Activated CD4-positive, alpha-beta memory T cell treated with anti-CD3 and anti-CD28 coated beads for 36 hours (primary cell): ENCODE measurements around the gene RAB3D. TPM values are rescaled to one million over a fixed set of nuclear protein-coding genes. Genes with fewer than 3 reads are reported as not detected.

Source experiments
- CTCF ChIA-PET: fragments of 350-600 bp; sonication (Branson Sonifier 250); formaldehyde crosslinking; loops from one replicate; lab custom pipeline; 2021; ENCODE audit warnings: antibody characterized with exemption, inconsistent platforms; lab: Charles Lee
- POLR2A ChIA-PET: fragments of 350-600 bp; sonication (Branson Sonifier 250); formaldehyde crosslinking; loops from one replicate; lab custom pipeline; 2021; ENCODE audit warnings: antibody characterized with exemption; lab: Charles Lee
- DNase-seq: peaks from one replicate; pipeline ENCODE4 v3.0.0-alpha.2; 2020
- H3K27ac Mint-ChIP-seq: one replicate; pipeline ENCODE4 v1.8.0; 2021; ENCODE audit warnings: mixed read lengths
- H3K27me3 Mint-ChIP-seq: one replicate; pipeline ENCODE4 v1.8.0; 2021; ENCODE audit warnings: mixed read lengths
- H3K36me3 Mint-ChIP-seq: one replicate; pipeline ENCODE4 v1.8.0; 2021; ENCODE audit warnings: mixed read lengths
- H3K4me1 Mint-ChIP-seq: one replicate; pipeline ENCODE4 v1.8.0; 2021; ENCODE audit warnings: low read depth, mixed read lengths
- H3K4me3 Mint-ChIP-seq: one replicate; pipeline ENCODE4 v1.8.0; 2021; ENCODE audit warnings: mild to moderate bottlenecking, mixed read lengths
- H3K9me3 Mint-ChIP-seq: one replicate; pipeline ENCODE4 v1.8.0; 2021; ENCODE audit warnings: mixed read lengths
- intact Hi-C: fragments of 100-400 bp; cut with micrococcal nuclease; formaldehyde crosslinking; loops from one replicate; pipeline ENCODE4 v1.15.1; 2023
- total RNA-seq, 2 experiments: library from RNA; stranded (reverse); gene quantifications; one replicate each; pipeline ENCODE4 v1.2.3, GENCODE V29; 2021

The RAB3D gene
- total RNA-seq, 2 experiments from 2014 or later, result 12.5 to 14.4 TPM

DNA sequence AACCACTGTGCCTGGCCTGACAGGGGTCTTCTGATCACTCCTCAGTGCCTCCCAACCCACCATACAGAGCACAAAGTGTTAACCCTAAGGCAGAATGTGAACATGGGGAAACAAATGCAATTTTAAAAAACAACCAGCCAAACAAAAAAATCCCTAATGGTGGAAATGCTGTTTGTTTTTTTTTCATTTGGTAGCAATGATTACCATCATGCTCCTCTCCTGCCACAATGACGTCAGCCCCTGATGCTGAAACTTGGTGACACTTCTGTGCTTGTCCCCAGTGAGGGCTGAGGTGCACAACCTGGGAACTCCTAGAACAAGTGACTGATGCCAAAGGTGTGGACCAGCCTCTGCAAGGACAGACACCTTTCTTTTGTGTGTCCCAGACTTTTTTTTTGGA, 47.5 kb downstream of the RAB3D start:
- CTCF ChIA-PET, result interaction anchor here (1.2 to 1.5 kb wide), 2 partner anchors 114 to 191 kb away, joined by 3 to 6 read pairs; no protein-coding TSS in a partner anchor
- intact Hi-C loops, result loop anchor here (2.0 to 5.0 kb wide), 2 partner anchors 145 to 191 kb away; partner anchors contain the start of genes ODAD3 and PRKCSH
- Mint-ChIP-seq H3K4me3 (no peak overlapping the region), H3K36me3 (no peaks in the 10 kb centered on the region), H3K27me3 (peaks cover 19% of the 10 kb centered on the region), H3K27ac (no peak overlapping the region), H3K4me1 (peaks cover 10% of the 10 kb centered on the region), H3K9me3 (no peaks in the 10 kb centered on the region)
- POLR2A ChIA-PET, result no interaction called here
- DNase-seq, result no peak

GRCh38 chr19:11291415-11291814, 48.0 kb downstream of the RAB3D start:
- ChIA-PET CTCF (interaction anchor here (1.2 to 1.9 kb wide), 3 partner anchors 48 to 191 kb away, joined by 3 to 6 read pairs (median 5); no protein-coding TSS in a partner anchor), POLR2A (no interaction called here)
- DNase-seq, result no peak
- no peak overlapping the region for H3K27ac Mint-ChIP-seq
- H3K36me3 Mint-ChIP-seq, result no peaks in the 10 kb centered on the region
- no peak overlapping the region for H3K4me3 Mint-ChIP-seq
- no peaks in the 10 kb centered on the region for H3K9me3 Mint-ChIP-seq
- peaks cover 10% of the 10 kb centered on the region for H3K4me1 Mint-ChIP-seq
- peaks cover 19% of the 10 kb centered on the region for H3K27me3 Mint-ChIP-seq
- intact Hi-C loops, result loop anchor here (5.0 kb wide), 1 partner anchor 146 kb away; the partner anchor contains the start of genes ODAD3 and PRKCSH

- peaks cover 10% of the 10 kb centered on the region for H3K4me1 Mint-ChIP-seq
- no peaks in the 10 kb centered on the region for H3K36me3 Mint-ChIP-seq
- no peak for DNase-seq
- peaks cover 19% of the 10 kb centered on the region for H3K27me3 Mint-ChIP-seq
- ChIA-PET POLR2A (no interaction called here), CTCF (interaction anchor here (1.9 kb wide), 1 partner anchor 47 kb away, joined by 5 read pairs; no protein-coding TSS in a partner anchor)
- no peak overlapping the region for H3K27ac Mint-ChIP-seq
- no peaks in the 10 kb centered on the region for H3K9me3 Mint-ChIP-seq
- H3K4me3 Mint-ChIP-seq, result no peak overlapping the region
- intact Hi-C loops, result loop anchor here (5.0 kb wide), 1 partner anchor 147 kb away; the partner anchor contains the start of genes ODAD3 and PRKCSH
Observed at GRCh38 chr19:11290256-11290655, 49.2 kb downstream of the RAB3D start.

DNA sequence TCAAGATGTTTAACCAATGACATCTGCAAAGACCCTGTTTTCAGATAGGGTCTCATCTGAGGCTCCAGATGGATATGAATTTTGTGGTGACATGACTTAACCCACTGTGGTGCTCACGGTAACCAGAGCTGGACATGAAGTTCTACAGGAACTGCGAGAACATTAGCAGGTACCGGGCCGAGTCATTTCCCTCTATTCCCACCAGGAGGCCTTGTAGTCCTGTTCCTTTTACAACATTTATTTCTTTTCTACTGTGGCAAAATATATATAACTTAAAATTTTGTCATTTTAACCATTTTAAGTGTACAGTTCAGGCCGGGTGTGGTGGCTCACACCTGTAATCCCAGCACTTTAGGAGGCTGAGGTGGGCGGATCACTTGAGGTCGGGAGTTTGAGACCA, 51.1 kb downstream of the RAB3D start:
- ChIA-PET POLR2A (no interaction called here), CTCF (interaction anchor here (1.0 kb wide), 1 partner anchor 21 kb away, joined by 3 read pairs; no protein-coding TSS in a partner anchor)
- H3K27ac Mint-ChIP-seq, result no peak overlapping the region
- H3K4me3 Mint-ChIP-seq, result no peak overlapping the region
- intact Hi-C loops, result no loop called here
- peaks cover 21% of the 10 kb centered on the region for H3K27me3 Mint-ChIP-seq
- peaks cover 1% of the 10 kb centered on the region for H3K4me1 Mint-ChIP-seq
- no peaks in the 10 kb centered on the region for H3K9me3 Mint-ChIP-seq
- no peak for DNase-seq
- H3K36me3 Mint-ChIP-seq, result no peaks in the 10 kb centered on the region

DNA sequence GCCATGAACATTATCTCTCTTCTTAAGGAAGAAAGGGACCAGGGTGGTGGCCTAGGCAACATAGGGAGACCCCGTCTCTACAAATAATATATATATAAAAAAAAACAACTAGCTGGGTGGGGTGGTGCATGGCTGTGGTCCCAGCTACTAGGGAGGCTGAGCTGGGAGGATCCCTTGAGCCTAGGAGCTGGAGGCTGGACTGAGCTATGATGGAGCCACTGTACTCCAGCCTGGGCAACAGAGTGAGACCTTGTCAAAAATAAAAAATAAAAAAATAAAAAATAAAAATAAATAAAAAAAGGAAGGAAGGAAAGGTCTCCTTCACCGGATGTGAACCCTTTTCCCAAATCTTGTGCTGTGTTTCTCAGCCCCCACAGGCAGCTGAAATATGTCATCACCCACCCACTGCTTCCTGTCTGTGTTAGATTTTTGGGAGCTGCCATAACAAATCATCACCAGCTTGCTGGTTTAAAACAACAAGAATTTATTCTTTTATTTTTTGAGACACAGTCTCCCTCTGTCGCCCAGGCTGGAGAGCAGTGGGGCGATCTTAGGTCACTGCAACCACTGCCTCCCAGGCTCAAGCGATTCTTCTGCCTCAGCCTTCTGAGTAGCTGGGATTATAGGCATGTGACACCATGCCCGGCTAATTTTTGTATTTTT, 53.0 kb downstream of the RAB3D start:
- DNase-seq, result no peak
- no peaks in the 10 kb centered on the region for H3K4me1 Mint-ChIP-seq
- intact Hi-C loops, result no loop called here
- POLR2A ChIA-PET, result no interaction called here
- peaks cover 29% of the 10 kb centered on the region for H3K27me3 Mint-ChIP-seq
- no peaks in the 10 kb centered on the region for H3K36me3 Mint-ChIP-seq
- CTCF ChIA-PET, result interaction anchor here (0.6 to 0.7 kb wide), 2 partner anchors 15 to 40 kb away, joined by 3 to 4 read pairs; no protein-coding TSS in a partner anchor
- no peak overlapping the region for H3K27ac Mint-ChIP-seq
- no peak overlapping the region for H3K4me3 Mint-ChIP-seq
- no peaks in the 10 kb centered on the region for H3K9me3 Mint-ChIP-seq

DNA sequence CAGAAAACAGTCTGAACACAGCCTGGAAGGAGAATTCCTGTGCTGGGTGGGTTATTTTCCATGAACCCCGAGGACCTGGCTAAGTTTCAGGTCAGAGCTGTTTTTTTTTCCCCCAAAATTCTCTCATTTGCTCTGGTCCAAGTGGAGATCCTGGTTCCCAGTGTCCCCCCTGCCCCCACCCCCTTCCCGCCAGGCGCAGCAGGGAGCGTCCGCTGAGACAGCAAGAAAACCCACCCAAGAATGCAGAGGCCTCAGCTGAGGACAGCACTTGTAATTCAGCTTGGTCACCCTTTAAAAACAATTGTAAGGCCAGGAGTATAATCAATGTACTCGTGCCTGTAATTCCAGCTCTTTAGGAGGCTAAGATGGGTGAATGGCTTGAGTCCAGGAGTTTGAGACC, 54.9 kb downstream of the RAB3D start:
- ChIA-PET CTCF (no interaction called here), POLR2A (no interaction called here)
- DNase-seq, result no peak
- H3K4me1 Mint-ChIP-seq, result peaks cover 9% of the 10 kb centered on the region
- H3K27ac Mint-ChIP-seq, result no peak overlapping the region
- peaks cover 2% of the 10 kb centered on the region for H3K9me3 Mint-ChIP-seq
- intact Hi-C loops, result no loop called here
- no peak overlapping the region for H3K4me3 Mint-ChIP-seq
- no peaks in the 10 kb centered on the region for H3K36me3 Mint-ChIP-seq
- H3K27me3 Mint-ChIP-seq, result peaks cover 33% of the 10 kb centered on the region

DNA sequence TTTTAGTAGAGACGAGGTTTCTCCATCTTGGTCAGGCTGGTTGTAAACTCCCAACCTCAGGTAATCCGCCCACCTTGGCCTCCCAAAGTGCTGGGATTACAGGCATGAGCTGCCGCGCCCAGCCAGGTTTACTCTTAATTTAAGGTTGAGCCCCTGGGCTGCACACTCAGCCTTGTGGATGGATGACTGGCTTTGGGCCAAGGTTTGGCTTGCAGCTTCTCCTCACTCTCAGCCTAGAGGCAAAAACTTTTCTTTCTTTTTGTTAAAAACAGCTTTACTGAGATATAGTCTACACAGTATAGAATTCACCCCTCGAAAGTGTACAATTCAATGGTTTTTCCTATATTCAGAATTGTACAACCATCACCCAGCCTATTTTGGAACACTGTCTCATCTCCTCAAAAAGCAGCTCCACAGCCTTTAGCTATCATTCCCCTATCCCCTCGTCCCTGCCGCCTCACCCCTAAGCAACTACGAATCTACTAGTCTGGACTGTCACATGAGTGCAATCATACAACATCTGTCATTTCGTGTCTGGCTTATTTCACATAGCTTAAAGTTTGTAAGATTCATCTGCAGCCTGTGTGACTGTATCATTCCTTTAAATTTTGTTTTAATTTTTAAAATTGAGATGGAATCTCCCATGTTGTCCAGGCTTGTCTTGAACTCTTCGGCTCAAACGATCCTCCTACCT, 58.0 kb downstream of the RAB3D start:
- Mint-ChIP-seq H3K27me3 (peaks cover 32% of the 10 kb centered on the region), H3K9me3 (peaks cover 5% of the 10 kb centered on the region), H3K36me3 (no peaks in the 10 kb centered on the region), H3K27ac (no peak overlapping the region), H3K4me1 (peaks cover 11% of the 10 kb centered on the region), H3K4me3 (no peak overlapping the region)
- no peak for DNase-seq
- intact Hi-C loops, result no loop called here
- ChIA-PET POLR2A (no interaction called here), CTCF (interaction anchor here (1.3 kb wide), 1 partner anchor 201 kb away, joined by 4 read pairs; no protein-coding TSS in a partner anchor)

GRCh38 chr19:11279505-11280236, 59.8 kb downstream of the RAB3D start:
- Mint-ChIP-seq H3K27me3 (peaks cover 37% of the 10 kb centered on the region), H3K9me3 (peaks cover 5% of the 10 kb centered on the region), H3K27ac (peak overlapping the region; percentile 33), H3K4me1 (peaks cover 11% of the 10 kb centered on the region), H3K4me3 (no peak overlapping the region), H3K36me3 (no peaks in the 10 kb centered on the region)
- POLR2A ChIA-PET, result no interaction called here
- intact Hi-C loops, result no loop called here
- peak; percentile 61 for DNase-seq
- CTCF ChIA-PET, result interaction anchor here (1.6 kb wide), 1 partner anchor 14 kb away, joined by 3 read pairs; no protein-coding TSS in a partner anchor

GRCh38 chr19:11278670-11279069, 60.8 kb downstream of the RAB3D start:
- H3K27ac Mint-ChIP-seq, result no peak overlapping the region
- peaks cover 11% of the 10 kb centered on the region for H3K4me1 Mint-ChIP-seq
- H3K9me3 Mint-ChIP-seq, result peaks cover 5% of the 10 kb centered on the region
- intact Hi-C loops, result no loop called here
- H3K4me3 Mint-ChIP-seq, result no peak overlapping the region
- DNase-seq, result no peak
- H3K36me3 Mint-ChIP-seq, result no peaks in the 10 kb centered on the region
- ChIA-PET CTCF (interaction anchor here (0.5 kb wide), 1 partner anchor 8 kb away, joined by 4 read pairs; no protein-coding TSS in a partner anchor), POLR2A (no interaction called here)
- H3K27me3 Mint-ChIP-seq, result peaks cover 40% of the 10 kb centered on the region

DNA sequence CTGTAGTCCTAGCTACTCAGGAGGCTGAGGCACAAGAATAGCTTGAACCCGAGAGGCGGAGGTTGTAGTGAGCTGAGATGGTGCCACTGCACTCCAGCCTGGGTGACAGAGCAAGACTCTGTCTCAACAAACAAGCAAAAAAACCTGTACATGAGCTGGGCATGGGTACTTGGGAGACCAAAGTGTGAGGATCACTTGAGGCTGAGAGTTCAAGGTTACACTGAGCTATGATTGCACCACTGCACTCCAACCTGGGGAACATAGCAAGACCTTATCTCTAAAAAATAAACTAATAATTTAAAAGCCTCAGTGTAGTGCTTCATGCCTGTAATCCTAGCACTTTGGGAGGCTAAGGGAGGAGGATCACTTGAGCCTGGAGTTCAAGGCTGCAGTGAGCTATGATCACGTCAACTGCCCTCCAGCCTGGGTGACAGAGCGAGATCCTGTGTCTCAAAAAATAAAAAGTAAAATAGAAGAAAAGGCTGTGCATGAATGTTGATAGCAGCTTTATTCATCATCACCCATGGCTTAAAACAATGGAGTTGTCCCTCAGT, 64.8 kb downstream of the RAB3D start:
- Mint-ChIP-seq H3K27me3 (peaks cover 28% of the 10 kb centered on the region), H3K36me3 (peaks cover 1% of the 10 kb centered on the region), H3K27ac (no peak overlapping the region), H3K9me3 (peaks cover 4% of the 10 kb centered on the region), H3K4me3 (no peak overlapping the region), H3K4me1 (peaks cover 4% of the 10 kb centered on the region)
- intact Hi-C loops, result no loop called here
- CTCF ChIA-PET, result no interaction called here
- POLR2A ChIA-PET, result no interaction called here
- DNase-seq, result no peak

- POLR2A ChIA-PET, result no interaction called here
- CTCF ChIA-PET, result no interaction called here
- peaks cover 1% of the 10 kb centered on the region for H3K36me3 Mint-ChIP-seq
- H3K27me3 Mint-ChIP-seq, result peaks cover 29% of the 10 kb centered on the region
- no peak overlapping the region for H3K27ac Mint-ChIP-seq
- DNase-seq, result no peak
- intact Hi-C loops, result no loop called here
- H3K9me3 Mint-ChIP-seq, result no peaks in the 10 kb centered on the region
- H3K4me3 Mint-ChIP-seq, result no peak overlapping the region
- no peaks in the 10 kb centered on the region for H3K4me1 Mint-ChIP-seq
Observed at GRCh38 chr19:11273989-11274388, 65.5 kb downstream of the RAB3D start.
